ENCODE data around the gene APOM. TPM values are rescaled to one million over a fixed set of nuclear protein-coding genes. Genes with fewer than 3 reads are reported as not detected.

Gene APOM
- total and polyA plus RNA-seq, 2 donors from 2014 or later = 4.6 to 154 TPM

- Histone ChIP-seq H3K4me1 (ENCODE audit: control insufficient read depth in 2 of 3, insufficient read depth in 2 of 3, low read depth in 1 of 3, low read length in 3 of 3) (no peaks in the 10 kb centered on the region), H3K4me3 (ENCODE audit: low read length in 3 of 3) (no peak overlapping the region), H3K27me3 (ENCODE audit: control insufficient read depth, insufficient read depth, low read length) (no peaks in the 10 kb centered on the region), H3K9me3 (ENCODE audit: control insufficient read depth in 2 of 3, insufficient read depth in 1 of 3, low read length in 3 of 3) (no peaks in the 10 kb centered on the region), H3K36me3 (ENCODE audit: control insufficient read depth in 2 of 3, insufficient read depth in 3 of 3, low read length in 3 of 3) (peaks cover 4 to 46% (median 40%) of the 10 kb centered on the region in 3 donors), H3K9ac (ENCODE audit: low read length in 3 of 3) (no peak overlapping the region), H3K27ac (ENCODE audit: low read depth in 2 of 2, low read length in 2 of 2) (no peak overlapping the region)
- DNase-seq (peak in 1 of 5 donors; percentile 17), FAIRE-seq (no peak)
- intact Hi-C loops (cut with DNase I) = no loop called here
- TF ChIP-seq CTCF (IDR thresholded peaks at IDR 0.05; ENCODE audit: borderline replicate concordance, extremely low read depth, insufficient read depth) = no peak
Observed at GRCh38 chr6:31689249-31690110, 33.8 kb downstream of the APOM start.

- H3K27ac ChIP-seq (ENCODE audit: low read depth in 2 of 2, low read length in 2 of 2) = no peak overlapping the region
- TF ChIP-seq CTCF (IDR thresholded peaks at IDR 0.05; ENCODE audit: borderline replicate concordance, extremely low read depth, insufficient read depth) = no peak
- peaks cover 9 to 49% (median 46%) of the 10 kb centered on the region in 3 donors for H3K36me3 ChIP-seq (ENCODE audit: control insufficient read depth in 2 of 3, insufficient read depth in 3 of 3, low read length in 3 of 3)
- no peak overlapping the region for H3K4me3 ChIP-seq (ENCODE audit: low read length in 3 of 3)
- no peaks in the 10 kb centered on the region for H3K4me1 ChIP-seq (ENCODE audit: control insufficient read depth in 2 of 3, insufficient read depth in 2 of 3, low read depth in 1 of 3, low read length in 3 of 3)
- no peak for DNase-seq
- intact Hi-C loops (cut with DNase I) = no loop called here
- FAIRE-seq = no peak
- H3K9me3 ChIP-seq (ENCODE audit: control insufficient read depth in 2 of 3, insufficient read depth in 1 of 3, low read length in 3 of 3) = no peaks in the 10 kb centered on the region
- no peak overlapping the region for H3K9ac ChIP-seq (ENCODE audit: low read length in 3 of 3)
- no peaks in the 10 kb centered on the region for H3K27me3 ChIP-seq (ENCODE audit: control insufficient read depth, insufficient read depth, low read length)
Observed at GRCh38 chr6:31690231-31691077, 34.8 kb downstream of the APOM start.

- intact Hi-C loops (cut with DNase I) = no loop called here
- H3K36me3 ChIP-seq (ENCODE audit: control insufficient read depth in 2 of 3, insufficient read depth in 3 of 3, low read length in 3 of 3) = peaks cover 9 to 49% (median 46%) of the 10 kb centered on the region in 3 donors
- no peaks in the 10 kb centered on the region for H3K4me1 ChIP-seq (ENCODE audit: control insufficient read depth in 2 of 3, insufficient read depth in 2 of 3, low read depth in 1 of 3, low read length in 3 of 3)
- FAIRE-seq (no peak), DNase-seq (no peak)
- no peak overlapping the region for H3K4me3 ChIP-seq (ENCODE audit: low read length in 3 of 3)
- H3K27ac ChIP-seq (ENCODE audit: low read depth in 2 of 2, low read length in 2 of 2) = no peak overlapping the region
- no peak for TF ChIP-seq CTCF (IDR thresholded peaks at IDR 0.05; ENCODE audit: borderline replicate concordance, extremely low read depth, insufficient read depth)
- no peaks in the 10 kb centered on the region for H3K9me3 ChIP-seq (ENCODE audit: control insufficient read depth in 2 of 3, insufficient read depth in 1 of 3, low read length in 3 of 3)
- H3K9ac ChIP-seq (ENCODE audit: low read length in 3 of 3) = no peak overlapping the region
- H3K27me3 ChIP-seq (ENCODE audit: control insufficient read depth, insufficient read depth, low read length) = no peaks in the 10 kb centered on the region
Observed at GRCh38 chr6:31691078-31691463, 35.4 kb downstream of the APOM start.
